Measurements from ENCODE around the gene CBY1. TPM values are rescaled to one million over a fixed set of nuclear protein-coding genes. Genes with fewer than 3 reads are reported as not detected.

CBY1 gene
- total RNA-seq, 1 experiment from 2014 or later = 28.3 TPM

- Histone ChIP-seq H3K9me3 (no peaks in the 10 kb centered on the region), H3K4me3 (ENCODE audit: low read depth, low read length) (peak overlapping the region; percentile 22), H3K27me3 (replicated peaks; ENCODE audit: control insufficient read depth, insufficient read depth, low read length) (no peaks in the 10 kb centered on the region), H3K4me1 (peaks cover 59% of the 10 kb centered on the region), H3K36me3 (ENCODE audit: control insufficient read depth, insufficient read depth, low read length) (peaks cover 6% of the 10 kb centered on the region; the same call in 1 of the 2 replicates)
- peak; percentile 64 to 69 for DNase-seq
- intact Hi-C loops (cut with micrococcal nuclease; ENCODE audit: unreplicated experiment) = no loop called here
- H3K36me3 Mint-ChIP-seq (ENCODE audit: insufficient read depth, unreplicated experiment) = peaks cover 78% of the 10 kb centered on the region
- TSS peak; percentile 18 for BruUV-seq (replicated peaks)
- H3K9me3 Mint-ChIP-seq (ENCODE audit: unreplicated experiment) = no peaks in the 10 kb centered on the region
- peaks cover 37% of the 10 kb centered on the region for H3K4me1 Mint-ChIP-seq (ENCODE audit: low read depth, unreplicated experiment)
- H3K27ac Mint-ChIP-seq (ENCODE audit: unreplicated experiment) = peak overlapping the region; percentile 100
- ChIA-PET CTCF (interaction anchor here (1.1 to 1.5 kb wide), 2 partner anchors 16 to 27 kb away, joined by 4 to 7 read pairs; partner anchors contain the start of gene TOMM22), POLR2A (interaction anchor here (0.7 to 1.9 kb wide), 4 partner anchors 8 to 16 kb away, joined by 4 to 17 read pairs (median 10); partner anchors contain the start of genes GTPBP1 and TOMM22)
- H3K27me3 Mint-ChIP-seq (ENCODE audit: insufficient read depth, unreplicated experiment) = no peaks in the 10 kb centered on the region
- peak overlapping the region; percentile 87 for H3K4me3 Mint-ChIP-seq (ENCODE audit: unreplicated experiment)
- TF ChIP-seq CTCF (IDR thresholded peaks at IDR 0.05; ENCODE audit: insufficient read depth in 1 of 2, low read depth in 1 of 2, low read length in 1 of 2, severe bottlenecking in 1 of 2, unreplicated experiment in 1 of 2) = no peak
These were observed 41.1 kb downstream of the CBY1 start for GRCh38 chr22:38697425-38698089.

- CTCF ChIA-PET = interaction anchor here (1.9 kb wide), 1 partner anchor 17 kb away, joined by 8 read pairs; the partner anchor contains the start of gene TOMM22
- no peak for DNase-seq
These were observed 42.1 kb downstream of the CBY1 start for GRCh38 chr22:38698407-38699094.

More at GRCh38 chr22:38698407-38699094, 42.1 kb downstream of the CBY1 start:
- H3K36me3 Mint-ChIP-seq (ENCODE audit: insufficient read depth, unreplicated experiment) = peaks cover 69% of the 10 kb centered on the region
- POLR2A ChIA-PET = interaction anchor here (1.1 to 1.9 kb wide), 2 partner anchors 9 to 17 kb away, joined by 4 to 14 read pairs; partner anchors contain the start of gene TOMM22
- peak overlapping the region; percentile 100 for H3K27ac Mint-ChIP-seq (ENCODE audit: unreplicated experiment)
- H3K9me3 Mint-ChIP-seq (ENCODE audit: unreplicated experiment) = no peaks in the 10 kb centered on the region
- H3K4me3 ChIP-seq (ENCODE audit: low read depth, low read length) = peak overlapping the region; percentile 88
- no TSS peak for BruUV-seq (replicated peaks)
- peak overlapping the region; percentile 87 for H3K4me3 Mint-ChIP-seq (ENCODE audit: unreplicated experiment)
- intact Hi-C loops (cut with micrococcal nuclease; ENCODE audit: unreplicated experiment) = no loop called here
- no peaks in the 10 kb centered on the region for H3K27me3 Mint-ChIP-seq (ENCODE audit: insufficient read depth, unreplicated experiment)
- peaks cover 2% of the 10 kb centered on the region; the same call in 1 of the 2 replicates for H3K36me3 ChIP-seq (ENCODE audit: control insufficient read depth, insufficient read depth, low read length)
- no peak for TF ChIP-seq CTCF (IDR thresholded peaks at IDR 0.05; ENCODE audit: insufficient read depth in 1 of 2, low read depth in 1 of 2, low read length in 1 of 2, severe bottlenecking in 1 of 2, unreplicated experiment in 1 of 2)
- peaks cover 51% of the 10 kb centered on the region for H3K4me1 ChIP-seq
- peaks cover 30% of the 10 kb centered on the region for H3K4me1 Mint-ChIP-seq (ENCODE audit: low read depth, unreplicated experiment)
- no peaks in the 10 kb centered on the region for H3K9me3 ChIP-seq
- no peaks in the 10 kb centered on the region for H3K27me3 ChIP-seq (replicated peaks; ENCODE audit: control insufficient read depth, insufficient read depth, low read length)
